ENCODE measurements around the gene TCP11. TPM values are rescaled to one million over a fixed set of nuclear protein-coding genes. Genes with fewer than 3 reads are reported as not detected.

The TCP11 gene
- total RNA-seq, 6 experiments from 2014 or later = 0.31 TPM; not detected in 5

DNA sequence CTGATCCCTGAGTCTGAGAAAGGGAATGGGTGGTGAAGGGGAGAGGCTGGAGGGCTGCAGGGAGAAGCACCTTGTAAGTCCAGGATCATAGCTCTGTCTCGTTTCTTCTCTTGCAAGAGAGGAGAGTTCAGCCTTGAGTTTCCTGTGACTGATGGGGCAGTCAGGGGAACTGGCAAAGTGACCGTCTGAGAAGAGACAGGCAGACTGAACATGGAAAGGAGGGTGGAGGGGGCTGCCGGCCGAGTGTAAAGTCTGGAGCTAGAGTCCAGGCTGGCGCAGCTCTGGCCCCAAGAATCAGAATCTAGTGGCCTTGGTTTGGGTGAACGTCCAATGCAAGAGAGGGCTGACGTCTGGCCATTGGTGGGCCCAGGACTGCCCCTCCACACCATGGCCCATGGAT, 72.5 kb downstream of the TCP11 start:
- no peak overlapping the region for H3K27ac ChIP-seq
- H3K27me3 ChIP-seq = no peaks in the 10 kb centered on the region
- peaks cover 0 to 5% (median 4%) of the 10 kb centered on the region in 4 donors for H3K36me3 ChIP-seq
- 73% methylated on average over 2 of the region's 7 CpGs for WGBS (ENCODE audit: insufficient coverage, low coverage, low lambda C conversion rate, missing lambda C conversion rate)
- H3K4me3 ChIP-seq = no peak overlapping the region
- intact Hi-C loops (cut with DNase I) = no loop called here
- DNase-seq = no peak
- no peak for TF ChIP-seq POLR2A (IDR thresholded peaks at IDR 0.05)
- TF ChIP-seq, protein P1, sequence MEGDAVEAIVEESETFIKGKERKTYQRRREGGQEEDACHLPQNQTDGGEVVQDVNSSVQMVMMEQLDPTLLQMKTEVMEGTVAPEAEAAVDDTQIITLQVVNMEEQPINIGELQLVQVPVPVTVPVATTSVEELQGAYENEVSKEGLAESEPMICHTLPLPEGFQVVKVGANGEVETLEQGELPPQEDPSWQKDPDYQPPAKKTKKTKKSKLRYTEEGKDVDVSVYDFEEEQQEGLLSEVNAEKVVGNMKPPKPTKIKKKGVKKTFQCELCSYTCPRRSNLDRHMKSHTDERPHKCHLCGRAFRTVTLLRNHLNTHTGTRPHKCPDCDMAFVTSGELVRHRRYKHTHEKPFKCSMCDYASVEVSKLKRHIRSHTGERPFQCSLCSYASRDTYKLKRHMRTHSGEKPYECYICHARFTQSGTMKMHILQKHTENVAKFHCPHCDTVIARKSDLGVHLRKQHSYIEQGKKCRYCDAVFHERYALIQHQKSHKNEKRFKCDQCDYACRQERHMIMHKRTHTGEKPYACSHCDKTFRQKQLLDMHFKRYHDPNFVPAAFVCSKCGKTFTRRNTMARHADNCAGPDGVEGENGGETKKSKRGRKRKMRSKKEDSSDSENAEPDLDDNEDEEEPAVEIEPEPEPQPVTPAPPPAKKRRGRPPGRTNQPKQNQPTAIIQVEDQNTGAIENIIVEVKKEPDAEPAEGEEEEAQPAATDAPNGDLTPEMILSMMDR (IDR thresholded peaks at IDR 0.05) = no peak
- no peaks in the 10 kb centered on the region for H3K4me1 ChIP-seq
- no peaks in the 10 kb centered on the region for H3K9me3 ChIP-seq
- no peak for ATAC-seq

DNA sequence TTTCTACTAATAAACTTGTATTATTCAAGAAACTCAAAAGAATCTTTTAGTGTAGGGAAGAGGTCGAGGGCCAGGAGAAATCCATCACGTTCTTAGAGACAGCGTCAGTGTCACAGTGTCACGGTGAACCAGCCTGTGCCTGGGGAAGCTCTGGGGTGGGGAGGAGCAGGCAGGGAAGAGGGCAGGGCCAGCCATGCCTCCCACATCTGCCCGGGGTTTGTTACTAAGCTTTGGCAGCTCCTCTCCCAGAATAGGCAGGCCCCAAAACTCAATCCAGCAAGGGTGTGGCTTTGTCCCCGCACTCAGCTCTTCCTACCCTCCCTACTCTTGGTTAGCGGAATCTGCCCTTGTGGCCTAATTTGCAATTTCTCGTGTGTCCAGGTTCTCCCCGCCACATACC, 72.9 kb downstream of the TCP11 start:
- intact Hi-C loops (cut with DNase I) = no loop called here
- H3K27ac ChIP-seq = no peak overlapping the region
- no peak for DNase-seq
- TF ChIP-seq, protein P1 (IDR thresholded peaks at IDR 0.05) = no peak
- TF ChIP-seq POLR2A (IDR thresholded peaks at IDR 0.05) = no peak
- 75% methylated on average over 2 of the region's 9 CpGs for WGBS (ENCODE audit: insufficient coverage, low coverage, low lambda C conversion rate, missing lambda C conversion rate)
- no peak overlapping the region for H3K4me3 ChIP-seq
- no peaks in the 10 kb centered on the region for H3K9me3 ChIP-seq
- H3K36me3 ChIP-seq = peaks cover 0 to 5% (median 4%) of the 10 kb centered on the region in 4 donors
- H3K4me1 ChIP-seq = no peaks in the 10 kb centered on the region
- no peak for ATAC-seq
- no peaks in the 10 kb centered on the region for H3K27me3 ChIP-seq

Small RNA genes within 50 kb of the gene (small RNA-seq; reads per million reads assigned to genes)
- 0 reads per million in 2 experiments for gene AL138721.1

Other genes starting within 250 kb of the TCP11 start
- gene SCUBE3, start 72.6 kb upstream of the TCP11 start, total RNA-seq = under 1 TPM in 4 of 6 experiments, not detected in 2; 0.05 to 0.11 (median 0.07) TPM
- 10 to 100 TPM; 14.4 to 19.8 (median 17.6) TPM for gene ZNF76, start 118.4 kb upstream of the TCP11 start, total RNA-seq
- 1 to 10 TPM; 1.1 to 3.6 (median 1.5) TPM for gene DEF6, start 156.5 kb upstream of the TCP11 start, total RNA-seq
- gene PPARD, start 201.2 kb upstream of the TCP11 start, total RNA-seq = 10 to 100 TPM in 1 of 6 experiments, 1 to 10 TPM in 5; 5.2 to 18.8 (median 5.9) TPM

Data from right lobe of liver (tissue), 6 donors.